Activated B cell treated with CpG ODN at 0.5 μM for 24 hours (primary cell): ENCODE measurements around the gene MIGA2. TPM values are rescaled to one million over a fixed set of nuclear protein-coding genes. Genes with fewer than 3 reads are reported as not detected.

Source experiments
- ATAC-seq: fragments of 200-7000 bp; cut with Tn5 transposase; one replicate; pipeline ENCODE4 v1.10.0; 2021; ENCODE audit warnings: low read depth, mild to moderate bottlenecking, moderate library complexity
- CTCF ChIA-PET: fragments of 350-600 bp; sonication (Branson Sonifier 250); formaldehyde crosslinking; loops from one replicate; lab custom pipeline; 2021; ENCODE audit warnings: antibody characterized with exemption; lab: Charles Lee
- POLR2A ChIA-PET: fragments of 350-600 bp; sonication (Branson Sonifier 250); formaldehyde crosslinking; loops from one replicate; lab custom pipeline; 2021; ENCODE audit warnings: antibody characterized with exemption; lab: Charles Lee
- DNase-seq: peaks from one replicate; pipeline ENCODE4 v3.0.0; 2022
- H3K27ac Mint-ChIP-seq: one replicate; pipeline ENCODE4 v1.8.0; 2020; ENCODE audit warnings: mixed read lengths
- H3K27me3 Mint-ChIP-seq: one replicate; pipeline ENCODE4 v1.8.0; 2021; ENCODE audit warnings: mixed read lengths
- H3K36me3 Mint-ChIP-seq: one replicate; pipeline ENCODE4 v1.8.0; 2021; ENCODE audit warnings: low read depth, mixed read lengths
- H3K4me1 Mint-ChIP-seq: one replicate; pipeline ENCODE4 v1.8.0; 2021; ENCODE audit warnings: mixed read lengths
- H3K4me3 Mint-ChIP-seq: one replicate; pipeline ENCODE4 v1.8.0; 2020; ENCODE audit warnings: mild to moderate bottlenecking, mixed read lengths
- H3K9me3 Mint-ChIP-seq: one replicate; pipeline ENCODE4 v1.8.0; 2020; ENCODE audit warnings: mixed read lengths
- CTCF ChIP-seq: fragments of 200-600 bp; IDR thresholded peaks from one replicate; pipeline ENCODE4 v1.8.0; 2022; ENCODE audit warnings: antibody characterized with exemption, mild to moderate bottlenecking
- intact Hi-C: fragments of 100-400 bp; cut with micrococcal nuclease; formaldehyde crosslinking; loops from one replicate; pipeline ENCODE4 v1.15.1; 2024
- total RNA-seq: library from RNA; stranded (reverse); gene quantifications from 2 replicates; pipeline ENCODE4 v1.2.3, GENCODE V29; 2022

MIGA2 gene
- total RNA-seq, 1 donor from 2014 or later, result 50.0 TPM

DNA sequence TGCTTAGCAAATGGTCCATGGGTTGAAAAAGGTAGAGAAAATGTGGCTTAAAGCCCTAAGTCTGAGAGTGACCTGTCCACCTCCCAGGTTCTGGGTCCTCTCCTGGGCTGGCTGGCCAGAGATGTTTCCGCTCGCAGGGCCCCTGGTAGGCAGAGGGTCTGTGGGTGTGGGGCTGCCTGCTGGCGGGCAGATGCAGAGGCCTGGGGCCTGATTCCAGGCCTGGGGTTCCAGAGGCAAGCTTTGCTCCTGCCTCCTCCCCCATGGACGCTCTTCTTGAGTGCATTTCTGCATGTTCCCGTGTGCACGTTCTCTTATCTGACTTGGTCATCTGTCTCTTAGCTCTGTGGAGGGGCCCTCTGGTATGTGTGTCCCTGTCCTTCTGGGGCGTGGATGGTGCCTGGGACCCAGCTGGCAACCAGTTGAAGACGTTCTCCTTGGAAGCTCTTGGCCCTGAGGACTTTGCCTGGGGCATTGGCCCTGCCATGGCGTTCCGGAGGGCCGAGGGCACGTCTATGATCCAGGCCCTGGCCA lies 3.8 kb downstream of the MIGA2 start:
- TF ChIP-seq CTCF, result no peak
- Mint-ChIP-seq H3K4me3 (no peak overlapping the region), H3K9me3 (no peaks in the 10 kb centered on the region), H3K27me3 (no peaks in the 10 kb centered on the region), H3K27ac (no peak overlapping the region), H3K36me3 (peaks cover 35% of the 10 kb centered on the region), H3K4me1 (peaks cover 29% of the 10 kb centered on the region)
- DNase-seq (no peak), ATAC-seq (no peak)
- ChIA-PET CTCF (no interaction called here), POLR2A (interaction anchor here (0.6 kb wide), 1 partner anchor 245 kb away, joined by 4 read pairs; no protein-coding TSS in a partner anchor)
- intact Hi-C loops, result no loop called here

- Mint-ChIP-seq H3K27me3 (no peaks in the 10 kb centered on the region), H3K36me3 (peaks cover 37% of the 10 kb centered on the region), H3K9me3 (no peaks in the 10 kb centered on the region), H3K27ac (no peak overlapping the region), H3K4me1 (peaks cover 17% of the 10 kb centered on the region), H3K4me3 (no peak overlapping the region)
- POLR2A ChIA-PET, result interaction anchor here (0.6 kb wide), 1 partner anchor 359 kb away, joined by 6 read pairs; no protein-coding TSS in a partner anchor
- TF ChIP-seq CTCF, result no peak
- no peak for ATAC-seq
- no peak for DNase-seq
- CTCF ChIA-PET, result no interaction called here
- intact Hi-C loops, result no loop called here
Observed at GRCh38 chr9:129042016-129042415, 5.6 kb downstream of the MIGA2 start.

DNA sequence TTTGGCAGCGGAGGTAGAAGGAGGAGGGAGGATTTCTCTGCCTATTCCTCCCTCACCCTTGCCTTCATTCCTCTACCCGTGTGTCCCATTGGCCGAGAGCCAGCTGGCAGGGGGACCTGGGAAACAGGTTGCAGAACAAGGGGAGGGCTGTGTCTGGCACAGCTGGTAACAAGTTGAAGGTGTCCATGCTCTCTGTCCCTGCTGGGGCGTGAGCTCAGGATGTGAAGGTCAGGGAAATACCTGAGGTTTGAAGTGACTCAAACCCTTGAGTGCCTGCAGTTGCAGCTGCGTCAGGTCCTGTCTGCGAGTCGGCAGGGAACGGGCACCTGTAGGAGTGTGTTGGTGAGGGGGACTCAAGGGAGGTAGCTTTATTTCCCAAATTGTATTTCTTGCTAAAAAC lies 16.2 kb downstream of the MIGA2 start:
- H3K36me3 Mint-ChIP-seq, result peaks cover 53% of the 10 kb centered on the region
- TF ChIP-seq CTCF, result no peak
- DNase-seq (no peak), ATAC-seq (no peak)
- no peaks in the 10 kb centered on the region for H3K4me1 Mint-ChIP-seq
- H3K9me3 Mint-ChIP-seq, result no peaks in the 10 kb centered on the region
- no peak overlapping the region for H3K4me3 Mint-ChIP-seq
- H3K27me3 Mint-ChIP-seq, result no peaks in the 10 kb centered on the region
- ChIA-PET POLR2A (interaction anchor here (0.9 kb wide), 1 partner anchor 20 kb away, joined by 3 read pairs; no protein-coding TSS in a partner anchor), CTCF (no interaction called here)
- no peak overlapping the region for H3K27ac Mint-ChIP-seq
- intact Hi-C loops, result no loop called here

GRCh38 chr9:129053020-129053419 lies 16.6 kb downstream of the MIGA2 start:
- no peak overlapping the region for H3K27ac Mint-ChIP-seq
- H3K4me3 Mint-ChIP-seq, result no peak overlapping the region
- no peaks in the 10 kb centered on the region for H3K9me3 Mint-ChIP-seq
- H3K27me3 Mint-ChIP-seq, result no peaks in the 10 kb centered on the region
- no peak for ATAC-seq
- no peak for DNase-seq
- H3K36me3 Mint-ChIP-seq, result peaks cover 52% of the 10 kb centered on the region
- ChIA-PET CTCF (no interaction called here), POLR2A (no interaction called here)
- TF ChIP-seq CTCF, result no peak
- intact Hi-C loops, result no loop called here
- H3K4me1 Mint-ChIP-seq, result no peaks in the 10 kb centered on the region

GRCh38 chr9:129054163-129054851 lies 17.9 kb downstream of the MIGA2 start:
- intact Hi-C loops, result no loop called here
- TF ChIP-seq CTCF, result no peak
- DNase-seq (no peak), ATAC-seq (no peak)
- Mint-ChIP-seq H3K27ac (no peak overlapping the region), H3K36me3 (peaks cover 49% of the 10 kb centered on the region), H3K27me3 (no peaks in the 10 kb centered on the region), H3K9me3 (no peaks in the 10 kb centered on the region), H3K4me3 (no peak overlapping the region), H3K4me1 (no peaks in the 10 kb centered on the region)
- ChIA-PET POLR2A (no interaction called here), CTCF (no interaction called here)
